HUDEP-2 (cell line): ENCODE results near the gene CASKIN1.

Experiments used
- DNase-seq, 76 experiments: peaks; one replicate each; lab custom pipeline; 2025; ENCODE audit not compliant: unreplicated experiment in 76 of 76; lab: John Stamatoyannopoulos, UW

CASKIN1 gene

GRCh38 chr16:2179576-2179975 lies 16.8 kb downstream of the CASKIN1 start:
- no peak for DNase-seq

GRCh38 chr16:2179107-2179501 lies 17.3 kb downstream of the CASKIN1 start:
- no peak for DNase-seq

- DNase-seq = peak in 54 of 76 experiments; percentile 7 to 74 (median 50)
Measured at GRCh38 chr16:2178321-2179106, 17.9 kb downstream of the CASKIN1 start.

GRCh38 chr16:2177561-2177960 lies 18.8 kb downstream of the CASKIN1 start:
- DNase-seq = no peak

GRCh38 chr16:2177101-2177500 lies 19.3 kb downstream of the CASKIN1 start:
- DNase-seq = no peak

- DNase-seq = no peak
Measured at GRCh38 chr16:2176047-2176446, 20.4 kb downstream of the CASKIN1 start.

GRCh38 chr16:2175454-2175853 lies 21.0 kb downstream of the CASKIN1 start:
- DNase-seq = no peak

- no peak for DNase-seq
Measured at GRCh38 chr16:2174396-2175131, 21.8 kb downstream of the CASKIN1 start.

- no peak for DNase-seq
Measured at GRCh38 chr16:2173916-2174315, 22.5 kb downstream of the CASKIN1 start.

GRCh38 chr16:2173366-2173765 lies 23.0 kb downstream of the CASKIN1 start:
- DNase-seq = no peak

GRCh38 chr16:2172688-2173335 lies 23.6 kb downstream of the CASKIN1 start:
- DNase-seq = no peak

- DNase-seq = no peak
Measured at GRCh38 chr16:2171601-2172178, 24.7 kb downstream of the CASKIN1 start.

- DNase-seq = no peak
Measured at GRCh38 chr16:2170587-2171435, 25.6 kb downstream of the CASKIN1 start.

GRCh38 chr16:2170080-2170479 lies 26.3 kb downstream of the CASKIN1 start:
- DNase-seq = no peak

GRCh38 chr16:2167068-2167638 lies 29.3 kb downstream of the CASKIN1 start:
- DNase-seq = no peak

- no peak for DNase-seq
Measured at GRCh38 chr16:2166263-2167067, 29.9 kb downstream of the CASKIN1 start.

- no peak for DNase-seq
Measured at GRCh38 chr16:2165861-2166260, 30.5 kb downstream of the CASKIN1 start.

GRCh38 chr16:2163211-2163881 lies 33.1 kb downstream of the CASKIN1 start:
- DNase-seq = no peak

- no peak for DNase-seq
Measured at GRCh38 chr16:2162676-2163118, 33.7 kb downstream of the CASKIN1 start.
